HK-2 (cell line): Measurements from ENCODE around the gene SLFN5.
A peak's percentile ranks its signal among the peaks of the same experiment; 100 is the strongest.
"Not testable (repeated sequence)": the region's sequence is repeated elsewhere in the genome, so short reads cannot be mapped to it uniquely, and the experiment has no call there.

ENCODE experiments used
- DNase-seq: peaks from one replicate; pipeline ENCODE4 v3.0.0-alpha.2; 2018; ENCODE audit not compliant: unreplicated experiment

The SLFN5 gene

DNA sequence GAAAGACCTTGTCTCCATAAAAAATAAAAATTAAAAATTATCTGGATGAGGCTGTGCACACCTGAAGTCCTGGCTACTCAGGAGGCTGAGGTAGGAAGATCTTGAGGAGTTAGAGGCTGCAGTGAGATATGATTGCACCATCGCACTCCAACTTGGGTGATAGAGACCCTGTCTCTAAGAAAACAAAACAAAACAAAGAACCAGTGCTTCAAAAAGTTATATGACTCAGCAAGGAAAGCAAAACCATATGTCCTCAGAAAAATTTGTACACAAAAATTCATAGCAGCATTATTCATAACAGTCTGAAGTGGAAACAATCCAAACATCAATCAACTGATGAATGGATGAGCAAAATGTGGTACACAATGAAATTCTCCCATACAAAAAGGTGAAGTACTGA is 48.9 kb downstream of the SLFN5 start:
- DNase-seq: no peak

DNA sequence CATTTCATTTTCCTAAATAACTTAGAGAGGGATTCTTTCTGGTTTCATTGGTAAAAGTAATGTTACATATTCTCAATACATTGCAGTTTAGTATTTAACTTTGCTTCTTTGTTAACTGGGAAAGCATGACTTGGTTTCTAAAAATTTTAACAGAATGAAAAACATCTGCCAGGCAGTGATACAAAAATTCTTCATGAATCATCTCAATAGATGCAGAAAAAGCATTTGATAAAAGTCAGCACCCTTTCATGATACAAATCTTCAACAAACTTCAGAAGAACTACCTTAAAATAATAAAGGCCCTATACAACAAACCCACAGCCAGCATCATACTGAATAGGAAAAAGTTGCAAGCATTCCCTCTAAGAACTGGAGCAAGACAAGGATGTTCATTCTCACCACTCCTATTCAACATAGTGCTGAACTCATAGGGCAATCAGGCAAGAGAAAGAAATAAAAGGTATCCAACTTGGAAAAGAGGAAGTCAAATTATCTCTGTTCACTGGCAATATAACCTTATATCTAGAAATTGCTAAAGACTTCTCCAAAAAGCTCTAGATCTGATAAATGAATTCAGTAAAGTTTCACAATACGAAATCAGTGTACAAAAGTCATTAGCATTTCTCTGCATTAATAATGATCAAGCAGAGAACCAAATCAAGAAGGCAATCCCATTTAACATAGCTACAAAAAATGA is 50.4 kb downstream of the SLFN5 start:
- DNase-seq: no peak

DNA sequence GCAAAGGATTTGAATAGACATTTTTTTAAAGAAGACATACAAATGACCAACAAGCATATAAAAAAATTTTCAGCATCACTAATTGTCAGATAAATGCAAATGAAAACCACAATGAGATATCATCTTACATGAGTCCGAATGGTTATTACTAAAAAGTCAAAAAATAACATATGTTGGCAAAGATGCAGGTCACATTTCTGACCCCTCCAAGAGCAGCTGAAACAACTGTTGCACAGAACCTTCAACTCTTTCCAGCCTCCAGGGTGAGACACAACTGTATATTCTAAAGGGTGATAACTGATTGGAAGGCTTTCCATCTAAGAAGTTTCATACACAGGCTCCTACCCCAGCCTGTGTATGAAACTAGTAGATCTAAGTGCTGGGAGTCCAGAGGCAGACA is 51.9 kb downstream of the SLFN5 start:
- DNase-seq: no peak

DNA sequence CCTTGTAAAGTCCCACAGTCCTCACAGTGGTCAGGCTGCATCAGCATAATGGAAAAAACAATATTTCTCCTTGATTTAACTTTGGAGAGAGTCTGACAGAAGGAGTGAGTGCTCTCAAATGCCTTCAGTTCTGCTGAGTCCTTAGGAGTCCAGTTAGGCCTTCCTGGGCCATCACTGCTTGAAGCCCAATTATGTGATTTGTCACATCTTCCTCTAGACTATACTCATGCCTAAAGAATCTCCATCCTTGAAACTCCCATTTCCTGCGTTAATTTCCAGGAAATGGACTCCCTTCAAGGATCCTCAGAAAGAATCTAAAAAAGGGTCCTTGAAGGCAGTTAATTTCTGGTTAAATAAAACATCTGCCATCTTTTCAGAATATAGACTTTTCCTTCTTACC is 52.8 kb downstream of the SLFN5 start:
- no peak for DNase-seq

DNA sequence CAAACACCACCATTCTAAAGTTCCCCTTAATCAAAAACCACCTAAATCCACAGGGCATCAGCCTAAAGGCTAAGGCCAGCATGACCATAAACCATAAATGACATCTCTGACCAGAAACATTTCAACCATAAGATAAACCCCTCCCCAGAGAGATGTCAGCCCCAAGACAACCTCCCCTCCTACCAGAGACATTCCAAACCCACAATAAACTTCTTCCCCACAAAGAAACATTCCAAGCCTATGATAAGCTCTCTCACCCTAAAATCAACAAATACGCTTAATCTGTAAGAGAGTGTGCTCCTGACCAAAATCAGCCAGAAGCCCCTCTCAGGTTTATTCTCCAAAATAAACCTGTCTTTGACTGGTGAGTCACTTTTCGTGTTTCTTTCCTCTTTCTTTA is 54.8 kb downstream of the SLFN5 start:
- DNase-seq: no peak

DNA sequence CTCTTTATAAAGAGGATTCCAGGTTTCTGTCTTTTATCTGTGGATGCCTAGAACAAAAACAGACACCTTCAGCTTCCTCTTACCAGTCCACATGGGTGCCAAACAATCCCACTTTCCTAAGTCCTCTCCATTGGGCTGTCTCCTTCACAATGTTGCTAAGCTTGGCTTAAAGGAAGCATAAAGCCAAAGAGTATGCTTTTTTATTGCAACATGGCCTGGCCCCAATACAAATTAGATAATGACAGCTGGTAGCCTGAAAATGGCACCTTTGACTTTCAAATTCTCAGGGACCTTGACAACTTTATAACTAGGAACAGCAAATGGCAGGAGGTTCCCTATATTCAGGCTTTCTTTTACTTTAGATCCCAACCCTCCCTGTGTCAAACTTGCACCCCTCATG is 55.8 kb downstream of the SLFN5 start:
- no peak for DNase-seq

DNA sequence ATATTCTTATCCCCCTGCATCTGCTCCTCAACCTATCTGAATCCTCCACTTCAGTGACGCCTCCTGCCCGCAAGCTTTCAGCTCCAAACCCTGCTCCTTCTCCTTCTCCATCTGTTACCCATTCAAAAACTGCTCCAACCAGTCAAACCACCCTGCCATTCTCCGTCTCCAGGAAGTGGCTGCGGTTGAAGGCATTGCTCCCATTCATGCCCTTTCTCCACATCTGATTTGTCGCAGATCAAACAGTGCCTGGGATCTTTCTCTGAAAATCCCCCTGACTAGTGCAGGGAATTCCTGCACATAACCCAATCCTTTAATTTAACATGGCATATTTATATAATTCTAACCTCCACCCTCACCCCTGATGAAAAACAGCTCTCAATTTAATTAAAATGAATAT is 56.3 kb downstream of the SLFN5 start:
- no peak for DNase-seq

DNA sequence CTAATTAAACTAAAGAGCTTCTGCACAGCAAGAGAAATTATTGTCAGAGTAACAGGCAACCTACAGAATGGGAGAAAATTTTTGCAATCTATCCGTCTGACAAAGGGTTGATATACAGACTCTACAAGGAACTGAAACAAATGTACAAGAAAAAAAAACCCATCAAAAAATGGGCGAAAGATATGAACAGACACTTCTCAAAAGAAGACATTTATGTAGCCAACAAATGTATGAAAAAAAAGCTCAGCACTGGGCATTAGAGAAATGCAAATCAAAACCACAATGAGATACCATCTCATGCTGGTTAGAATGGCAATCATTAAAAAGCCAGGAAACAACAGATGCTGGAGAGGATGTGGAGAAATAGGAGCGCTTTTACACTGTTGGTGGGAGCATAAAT is 66.5 kb downstream of the SLFN5 start:
- not testable (repeated sequence) for DNase-seq

DNA sequence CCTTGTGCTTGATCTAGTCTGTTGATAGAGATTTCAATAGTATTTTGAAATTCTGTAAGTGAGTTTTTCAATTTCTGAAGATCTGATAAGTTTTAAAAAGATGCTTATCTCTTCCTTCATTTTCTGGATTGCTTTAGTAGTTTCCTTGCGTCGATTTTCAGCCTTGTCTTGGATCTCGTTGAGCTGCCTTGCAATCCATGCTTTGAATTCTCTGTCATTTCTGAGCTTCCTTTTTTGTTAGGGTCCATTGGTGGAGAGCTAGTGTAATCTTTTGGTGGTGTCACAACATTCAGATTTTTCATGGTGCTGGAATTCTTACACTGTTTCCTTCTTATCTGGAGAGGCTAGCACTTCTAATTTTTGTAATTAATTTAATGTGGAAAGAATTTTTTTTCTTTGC is 69.5 kb downstream of the SLFN5 start:
- DNase-seq: no peak

DNA sequence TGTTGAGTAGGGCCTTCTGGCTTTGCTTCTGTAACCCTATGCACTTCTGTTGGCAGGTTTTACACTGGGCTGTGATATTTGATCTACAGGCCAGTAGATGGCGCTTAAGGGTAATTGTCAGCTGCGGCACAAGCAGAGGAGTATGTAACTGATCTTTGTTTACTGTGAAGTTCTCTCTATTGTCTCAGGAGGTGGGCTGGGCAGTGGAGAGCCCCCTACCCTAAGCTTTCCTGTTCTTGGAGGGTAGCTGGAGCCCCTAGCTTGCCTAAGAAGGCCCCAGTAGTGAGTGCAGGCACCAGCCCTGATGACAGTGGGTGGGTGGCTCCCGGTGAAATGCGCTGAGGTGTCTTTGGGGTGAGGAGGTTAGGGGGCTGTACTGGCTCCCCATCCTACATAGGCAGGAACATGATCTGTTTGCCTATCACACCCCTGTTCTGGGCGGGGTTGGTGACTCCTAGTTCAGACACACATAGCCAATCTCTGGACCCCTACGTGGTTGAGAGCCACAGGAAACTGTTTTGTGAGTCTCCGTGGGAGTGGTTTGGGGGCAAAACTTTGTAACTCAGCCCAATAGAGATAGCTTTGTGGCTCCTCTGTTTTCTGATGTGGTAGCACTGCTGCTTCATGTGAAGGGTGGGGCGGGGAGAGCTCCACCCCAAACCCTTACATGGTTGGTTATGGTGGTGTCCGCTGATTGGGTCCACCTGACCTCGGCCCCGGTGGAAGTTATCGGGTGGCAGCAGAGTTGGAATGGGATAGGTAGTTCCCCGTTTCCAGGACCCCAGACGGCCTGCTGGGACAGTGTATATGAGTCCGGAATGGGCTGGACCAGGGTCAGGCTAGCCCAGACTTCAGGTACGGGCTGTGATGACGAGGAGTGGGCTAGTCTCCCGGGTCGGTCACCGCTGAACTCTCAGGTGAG is 70.2 kb downstream of the SLFN5 start:
- peak; percentile 24 for DNase-seq

DNA sequence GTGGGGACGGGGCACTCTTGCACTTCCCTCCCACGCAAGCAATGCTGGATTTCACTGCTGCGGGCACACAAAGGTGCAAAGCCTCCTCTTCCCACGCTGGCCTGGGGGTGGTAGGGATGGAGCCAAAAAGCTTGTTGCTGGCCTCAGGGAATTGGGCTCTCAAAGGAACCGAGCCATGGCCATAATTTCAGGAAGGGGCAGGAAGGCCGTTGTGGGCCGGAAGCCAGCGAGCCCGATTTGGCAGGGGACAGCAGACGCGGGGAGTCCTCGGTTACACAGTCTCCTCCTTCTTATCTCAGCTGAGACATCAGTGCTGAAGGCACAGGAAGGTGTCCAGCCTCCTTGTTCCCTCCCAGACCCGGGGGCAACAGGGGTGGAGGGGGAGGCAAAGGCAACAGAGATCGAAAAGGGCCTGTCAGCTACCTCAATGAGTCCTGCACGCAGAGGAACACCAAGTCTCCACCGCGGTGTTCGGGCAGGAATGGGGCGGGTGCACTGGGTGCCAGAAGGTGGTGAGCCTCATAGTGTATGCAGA is 71.1 kb downstream of the SLFN5 start:
- no peak for DNase-seq

DNA sequence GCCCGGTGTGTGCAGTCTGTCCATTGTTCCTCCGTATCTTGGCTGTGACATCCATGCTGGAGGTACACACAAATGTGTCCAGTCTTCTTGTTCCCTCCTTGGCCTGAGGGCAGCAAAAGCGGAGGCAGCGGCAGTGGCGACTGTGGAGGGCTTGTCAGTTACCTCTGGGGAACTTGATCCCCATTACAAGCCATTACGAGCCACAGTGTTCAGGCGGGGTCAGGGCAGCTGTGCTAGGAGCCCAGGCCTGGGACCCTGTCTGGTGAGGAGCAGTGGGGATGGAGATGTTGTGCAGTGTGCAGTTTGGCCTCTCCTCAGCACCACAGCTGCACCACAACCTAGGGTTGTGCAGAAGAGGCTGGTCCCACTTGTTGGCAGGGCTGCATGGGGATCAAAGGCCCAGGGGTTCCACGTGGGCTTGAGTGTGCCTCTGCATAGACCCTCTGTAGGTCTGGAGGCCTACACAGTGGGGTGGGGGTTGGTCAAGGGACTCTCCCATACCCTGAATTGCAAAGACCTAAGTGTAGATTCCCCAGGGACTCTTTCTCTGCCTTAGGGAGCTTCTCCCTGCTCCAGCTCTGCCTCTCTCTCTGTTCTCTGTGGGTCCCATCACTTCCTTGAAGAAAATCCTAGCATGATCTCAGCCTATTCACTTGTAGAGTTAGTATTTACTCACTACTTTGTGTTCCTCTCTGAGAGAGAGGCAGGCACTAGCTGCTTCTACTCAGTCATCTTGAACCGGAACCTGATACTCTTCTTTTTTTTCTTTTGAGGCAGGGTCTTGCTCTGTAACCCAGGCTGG is 71.7 kb downstream of the SLFN5 start:
- no peak for DNase-seq

DNA sequence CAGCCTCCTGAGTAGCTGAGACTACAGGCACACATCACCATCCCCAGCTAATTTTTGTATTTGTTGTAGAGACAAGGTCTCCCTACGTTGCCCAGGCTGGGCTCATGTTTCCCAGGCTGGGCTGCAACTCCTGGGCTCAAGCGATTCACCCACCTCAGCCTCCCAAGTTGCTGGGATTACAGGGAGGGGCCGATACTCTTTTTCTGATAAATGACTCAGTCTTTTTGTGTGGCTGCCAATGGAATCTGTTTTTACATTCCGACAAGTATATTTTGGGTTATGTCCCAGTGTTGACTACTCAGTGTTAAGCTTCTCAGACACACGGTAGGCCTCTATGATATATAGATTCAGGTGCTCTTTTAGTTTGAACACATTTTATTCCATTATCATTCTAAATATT is 72.4 kb downstream of the SLFN5 start:
- no peak for DNase-seq

DNA sequence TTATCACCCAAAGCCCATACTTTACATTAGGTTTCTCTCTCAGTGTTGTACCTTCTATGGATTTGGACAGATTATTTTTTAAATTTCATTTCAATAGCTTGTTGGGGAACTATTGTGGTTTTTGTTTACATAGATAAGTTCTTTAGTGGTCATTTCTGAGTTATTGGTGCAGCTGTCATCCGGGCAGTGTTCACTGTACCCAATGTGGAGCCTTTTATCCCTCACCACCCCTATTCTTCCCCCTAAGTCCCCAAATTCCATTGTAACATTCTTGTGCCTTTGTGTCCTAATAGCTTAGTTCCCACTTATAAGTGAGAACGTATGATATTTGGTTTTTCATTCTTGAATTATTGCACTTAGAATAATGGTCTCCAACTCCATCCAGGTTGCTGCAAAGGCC is 73.1 kb downstream of the SLFN5 start:
- no peak for DNase-seq

DNA sequence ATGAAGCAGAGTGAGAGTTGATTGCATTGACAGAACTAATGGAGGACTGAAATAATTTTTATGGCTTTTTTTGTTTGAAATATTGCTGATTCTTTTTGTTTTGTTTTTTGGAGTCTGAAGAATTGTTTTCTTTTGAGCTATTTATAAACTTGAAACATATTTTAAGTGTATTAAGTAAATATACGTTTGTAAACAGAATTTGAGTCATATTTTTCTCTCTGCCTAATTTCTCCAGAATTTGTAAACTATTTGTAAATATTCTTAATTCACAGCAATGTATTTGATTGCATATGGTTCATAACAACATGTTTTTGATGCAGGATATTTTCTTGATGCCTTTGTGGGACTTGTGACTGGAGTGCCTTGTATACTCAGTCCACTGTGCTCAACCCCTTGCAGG is 79.9 kb downstream of the SLFN5 start:
- DNase-seq: no peak
